Hepatocyte (in vitro differentiated cells): Measurements from ENCODE around the gene RNF2. TPM values are rescaled to one million over a fixed set of nuclear protein-coding genes. Genes with fewer than 3 reads are reported as not detected.

ENCODE experiments used
- DNase-seq: peaks from one replicate; pipeline ENCODE4 v3.0.0-alpha.2; 2016; ENCODE audit warnings: low spot score
- H2AFZ ChIP-seq: fragments of 200-600 bp; sonication (generic); 2 replicates; pipeline ENCODE4 v1.6.0; 2016; ENCODE audit warnings: antibody characterized with exemption, mild to moderate bottlenecking
- H3K27ac ChIP-seq: fragments of 200-600 bp; sonication (generic); 2 replicates; pipeline ENCODE4 v1.5.1; 2016; ENCODE audit warnings: mild to moderate bottlenecking
- H3K27me3 ChIP-seq: fragments of 200-600 bp; sonication (generic); 2 replicates; pipeline ENCODE4 v1.6.1; 2016
- H3K36me3 ChIP-seq: fragments of 200-600 bp; sonication (generic); replicated peaks from 2 replicates; pipeline ENCODE4 v1.5.1; 2016; ENCODE audit warnings: low read depth; ENCODE audit not compliant: insufficient read depth
- H3K4me1 ChIP-seq: fragments of 200-600 bp; sonication (generic); 2 replicates; pipeline ENCODE4 v1.5.1; 2016; ENCODE audit warnings: mild to moderate bottlenecking, moderate library complexity; ENCODE audit not compliant: insufficient read depth
- H3K4me2 ChIP-seq: fragments of 200-600 bp; sonication (generic); 2 replicates; pipeline ENCODE4 v1.6.0; 2016
- H3K4me3 ChIP-seq: fragments of 200-600 bp; sonication (generic); 2 replicates; pipeline ENCODE4 v1.5.1; 2016; ENCODE audit warnings: mild to moderate bottlenecking
- H3K79me2 ChIP-seq: fragments of 200-600 bp; sonication (generic); 2 replicates; pipeline ENCODE4 v1.6.0; 2017; ENCODE audit warnings: mild to moderate bottlenecking
- H3K9me2 ChIP-seq: fragments of 200-600 bp; sonication (generic); replicated peaks from 2 replicates; pipeline ENCODE4 v1.6.0; 2017; ENCODE audit warnings: mild to moderate bottlenecking; ENCODE audit not compliant: insufficient read depth
- H3K9me3 ChIP-seq: fragments of 200-600 bp; sonication (generic); 2 replicates; pipeline ENCODE4 v1.5.1; 2016; ENCODE audit warnings: low read depth, mild to moderate bottlenecking
- H4K20me1 ChIP-seq: fragments of 200-600 bp; sonication (generic); 2 replicates; pipeline ENCODE4 v1.6.0; 2016; ENCODE audit warnings: mild to moderate bottlenecking; ENCODE audit not compliant: insufficient read depth, poor library complexity, severe bottlenecking
- CTCF ChIP-seq: fragments of 200-600 bp; sonication (generic); IDR thresholded peaks from 2 replicates; pipeline ENCODE4 v1.5.1; 2016; ENCODE audit warnings: antibody characterized with exemption, mild to moderate bottlenecking; ENCODE audit not compliant: poor library complexity
- EZH2 ChIP-seq: fragments of 200-600 bp; sonication (generic); IDR thresholded peaks from 2 replicates; pipeline ENCODE4 v1.6.1; 2016; ENCODE audit warnings: antibody characterized with exemption, mild to moderate bottlenecking, borderline replicate concordance
- EZH2phosphoT487 ChIP-seq: fragments of 200-600 bp; sonication (generic); IDR thresholded peaks from one replicate; pipeline ENCODE4 v1.6.1; 2018; ENCODE audit warnings: antibody characterized with exemption, mild to moderate bottlenecking, low read depth, moderate library complexity; ENCODE audit not compliant: unreplicated experiment, severe bottlenecking
- WGBS: methylation state at CpG from one replicate; pipeline ENCODE4 v1.1.6; 2016; ENCODE audit warnings: low lambda C conversion rate; ENCODE audit errors: missing lambda C conversion rate; 5-methylcytosine and 5-hydroxymethylcytosine counted together
- polyA plus RNA-seq: library from polyadenylated mRNA; unstranded; fragments of >200 nt; fragmentation: Nextera tagmentation; extraction: Ambion mirVana; gene quantifications from 2 replicates; pipeline ENCODE4 v1.2.1, GENCODE V29; 2016
- total RNA-seq: library from RNA; depleted of rRNA; stranded (reverse); fragments of >200 nt; gene quantifications from 2 replicates; pipeline ENCODE4 v1.2.3, GENCODE V29; 2014

Gene RNF2
- total and polyA plus RNA-seq, 2 experiments from 2014 or later = 20.3 to 24.6 TPM

- Histone ChIP-seq H3K27me3 (no peaks in the 10 kb centered on the region), H3K9me2 (no peaks in the 10 kb centered on the region), H3K27ac (no peak overlapping the region), H3K79me2 (peaks cover 5% of the 10 kb centered on the region), H2AFZ (no peak overlapping the region), H3K9me3 (no peaks in the 10 kb centered on the region), H3K4me3 (no peak overlapping the region), H4K20me1 (peaks cover 7% of the 10 kb centered on the region), H3K36me3 (no peaks in the 10 kb centered on the region), H3K4me1 (no peaks in the 10 kb centered on the region), H3K4me2 (no peak overlapping the region)
- DNase-seq = no peak
- 80% methylated on average over 1 of the region's 1 CpG for WGBS
- TF ChIP-seq EZH2phosphoT487 = no peak
- TF ChIP-seq EZH2 = no peak
- no peak for TF ChIP-seq CTCF
Observed at GRCh38 chr1:185041742-185042141, 3.6 kb upstream of the RNF2 start.

- WGBS = 88% methylated on average over 6 of the region's 6 CpGs
- no peak overlapping the region for H2AFZ ChIP-seq
- no peaks in the 10 kb centered on the region for H3K36me3 ChIP-seq
Observed at GRCh38 chr1:185042737-185043136, 2.6 kb upstream of the RNF2 start.

GRCh38 chr1:185044387-185044786 lies 971 bp upstream of the RNF2 start:
- TF ChIP-seq CTCF (no peak), EZH2phosphoT487 (no peak), EZH2 (no peak)
- Histone ChIP-seq H3K9me2 (no peaks in the 10 kb centered on the region), H3K9me3 (no peaks in the 10 kb centered on the region), H4K20me1 (peaks cover 31% of the 10 kb centered on the region), H3K4me1 (peaks cover 12% of the 10 kb centered on the region), H3K79me2 (peaks cover 31% of the 10 kb centered on the region), H2AFZ (peak overlapping the region; percentile 86), H3K4me3 (no peak overlapping the region), H3K27ac (peak overlapping the region; percentile 99), H3K27me3 (no peaks in the 10 kb centered on the region), H3K36me3 (no peaks in the 10 kb centered on the region), H3K4me2 (peak overlapping the region; percentile 92)
- DNase-seq = no peak
- 93% methylated on average over 8 of the region's 8 CpGs for WGBS

More at GRCh38 chr1:185042737-185043136, 2.6 kb upstream of the RNF2 start:
- no peak for DNase-seq
- Histone ChIP-seq H3K4me2 (no peak overlapping the region), H3K4me3 (no peak overlapping the region), H3K9me2 (no peaks in the 10 kb centered on the region), H4K20me1 (peaks cover 16% of the 10 kb centered on the region), H3K27ac (no peak overlapping the region), H3K27me3 (no peaks in the 10 kb centered on the region), H3K79me2 (peaks cover 15% of the 10 kb centered on the region), H3K4me1 (peaks cover 9% of the 10 kb centered on the region), H3K9me3 (no peaks in the 10 kb centered on the region)
- no peak for TF ChIP-seq EZH2phosphoT487

GRCh38 chr1:185045814-185046492 lies 595 bp downstream of the RNF2 start:
- DNase-seq = peak; percentile 74
- peak overlapping the region; percentile 97 for H2AFZ ChIP-seq
- peak overlapping the region; percentile 99 for H3K27ac ChIP-seq
- no peak for TF ChIP-seq EZH2
- TF ChIP-seq CTCF = no peak
- TF ChIP-seq EZH2phosphoT487 = no peak
- no peaks in the 10 kb centered on the region for H3K36me3 ChIP-seq
- H3K9me3 ChIP-seq = no peaks in the 10 kb centered on the region
- peak overlapping the region; percentile 97 for H3K4me3 ChIP-seq
- H3K4me2 ChIP-seq = peak overlapping the region; percentile 92
- H3K9me2 ChIP-seq = no peaks in the 10 kb centered on the region
- H4K20me1 ChIP-seq = peaks cover 45% of the 10 kb centered on the region
- no peaks in the 10 kb centered on the region for H3K27me3 ChIP-seq
- H3K4me1 ChIP-seq = peaks cover 12% of the 10 kb centered on the region
- WGBS = under 1% methylated on average over 40 of the region's 52 CpGs
- H3K79me2 ChIP-seq = peaks cover 47% of the 10 kb centered on the region
